Caco-2 (cell line): ENCODE measurements around the gene E2F1. TPM values are rescaled to one million over a fixed set of nuclear protein-coding genes. Genes with fewer than 3 reads are reported as not detected.

Experiments used
- BruUV-seq: library from RNA; stranded (reverse); fragments of 400-500 nt; replicated peaks from 2 replicates; lab custom pipeline; 2021; lab: Mats Ljungman, UMichigan
- CTCF ChIA-PET: fragments of 300-600 bp; sonication (Branson Sonifier 250); formaldehyde crosslinking; loops from one replicate; lab custom pipeline; 2022; ENCODE audit warnings: antibody characterized with exemption; lab: Charles Lee
- POLR2A ChIA-PET: fragments of 300-600 bp; sonication (Branson Sonifier 250); formaldehyde crosslinking; loops from one replicate; lab custom pipeline; 2022; ENCODE audit warnings: antibody characterized with exemption; lab: Charles Lee
- DNase-seq, 2 experiments: peaks; one replicate each; pipeline versions ENCODE4 v3.0.0 to v3.0.0-alpha.2; 2020 to 2022
- H3K27me3 ChIP-seq: replicated peaks from 2 replicates; pipeline ENCODE4 v1.6.0; 2011; ENCODE audit warnings: low read length; ENCODE audit not compliant: control insufficient read depth, insufficient read depth
- H3K36me3 ChIP-seq: 2 replicates; pipeline ENCODE4 v1.5.1; 2011; ENCODE audit warnings: low read length; ENCODE audit not compliant: control insufficient read depth, insufficient read depth
- H3K4me1 ChIP-seq: fragments of 250-450 bp; sonication (Bioruptor Pico); 2 replicates; pipeline ENCODE4 v1.5.1; 2020; ENCODE audit warnings: mild to moderate bottlenecking
- H3K4me3 ChIP-seq: 2 replicates; pipeline ENCODE4 v1.5.1; 2011; ENCODE audit warnings: low read depth, mild to moderate bottlenecking, control low read depth, low read length
- H3K9me3 ChIP-seq: fragments of 250-450 bp; sonication (Bioruptor Pico); 2 replicates; pipeline ENCODE4 v1.5.1; 2020; ENCODE audit warnings: mild to moderate bottlenecking, moderate library complexity
- H3K27ac Mint-ChIP-seq: one replicate; pipeline ENCODE4 v1.8.0; 2022; ENCODE audit warnings: mixed read lengths; ENCODE audit not compliant: unreplicated experiment
- H3K27me3 Mint-ChIP-seq: one replicate; pipeline ENCODE4 v1.8.0; 2022; ENCODE audit warnings: mixed read lengths; ENCODE audit not compliant: insufficient read depth, unreplicated experiment
- H3K36me3 Mint-ChIP-seq: one replicate; pipeline ENCODE4 v1.8.0; 2022; ENCODE audit warnings: mild to moderate bottlenecking, mixed read lengths; ENCODE audit not compliant: insufficient read depth, unreplicated experiment
- H3K4me1 Mint-ChIP-seq: one replicate; pipeline ENCODE4 v1.8.0; 2022; ENCODE audit warnings: low read depth, mixed read lengths; ENCODE audit not compliant: unreplicated experiment
- H3K4me3 Mint-ChIP-seq: one replicate; pipeline ENCODE4 v1.8.0; 2022; ENCODE audit warnings: mild to moderate bottlenecking, moderate library complexity, mixed read lengths; ENCODE audit not compliant: unreplicated experiment
- H3K9me3 Mint-ChIP-seq: one replicate; pipeline ENCODE4 v1.8.0; 2022; ENCODE audit warnings: mixed read lengths; ENCODE audit not compliant: unreplicated experiment
- intact Hi-C: fragments of 100-400 bp; cut with micrococcal nuclease; formaldehyde crosslinking; loops from one replicate; pipeline ENCODE4 v1.10.0; 2022; ENCODE audit not compliant: unreplicated experiment
- total RNA-seq: library from RNA; stranded (reverse); gene quantifications from 2 replicates; pipeline ENCODE4 v1.2.3, GENCODE V29; 2022
- TF ChIP-seq, protein P1 (sequence below), 2 experiments: fragments of 200-600 bp in 1 of 2; IDR thresholded peaks; 1 replicate in 1 of 2; 2 replicates in 1 of 2; pipeline versions ENCODE4 v1.5.1 to v1.8.0; 2011 to 2022; ENCODE audit warnings: antibody characterized with exemption in 1 of 2, control low read depth in 1 of 2, inconsistent platforms in 1 of 2, low read depth in 1 of 2, low read length in 1 of 2, mild to moderate bottlenecking in 1 of 2, moderate library complexity in 1 of 2; ENCODE audit not compliant: insufficient read depth in 1 of 2, severe bottlenecking in 1 of 2, unreplicated experiment in 1 of 2

Gene E2F1
- total RNA-seq, 1 experiment from 2014 or later, result 74.7 TPM

DNA sequence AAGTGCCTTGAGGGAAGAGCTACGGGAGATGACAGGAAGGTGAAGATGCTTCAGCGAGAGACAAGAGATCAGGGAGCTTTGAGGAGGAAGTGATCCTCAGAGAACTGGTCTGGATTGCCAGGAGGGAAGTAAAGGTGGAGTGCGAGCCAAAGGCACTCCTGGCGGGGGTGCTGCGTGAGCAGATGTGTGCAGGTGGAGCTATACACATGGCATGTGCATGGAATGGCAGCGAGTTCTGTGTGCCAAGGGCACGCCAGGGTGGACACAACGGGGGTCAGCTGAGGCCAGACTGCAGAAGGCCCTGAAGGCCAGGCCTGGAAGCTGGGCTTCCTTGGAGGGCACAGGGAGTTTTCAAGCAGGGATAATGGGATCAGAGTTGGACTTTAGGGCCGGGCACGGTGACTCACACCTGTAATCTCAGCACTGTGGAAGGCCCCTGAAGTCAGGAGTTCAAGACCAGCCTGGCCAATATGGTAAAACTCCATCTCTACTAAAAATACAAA, 27.7 kb upstream of the E2F1 start:
- ChIA-PET CTCF (interaction anchor here (0.5 to 0.8 kb wide), 2 partner anchors 13 to 271 kb away, joined by 3 to 4 read pairs; partner anchors contain the start of gene SNTA1), POLR2A (no interaction called here)
- peaks cover 13% of the 10 kb centered on the region for H3K36me3 ChIP-seq
- peaks cover 20% of the 10 kb centered on the region for H3K4me1 Mint-ChIP-seq
- H3K27ac Mint-ChIP-seq, result no peak overlapping the region
- intact Hi-C loops, result no loop called here
- no peaks in the 10 kb centered on the region for H3K36me3 Mint-ChIP-seq
- H3K4me1 ChIP-seq, result peaks cover 11% of the 10 kb centered on the region
- no peak overlapping the region for H3K4me3 Mint-ChIP-seq
- no TSS peak for BruUV-seq
- no peaks in the 10 kb centered on the region for H3K9me3 Mint-ChIP-seq
- TF ChIP-seq, protein P1, sequence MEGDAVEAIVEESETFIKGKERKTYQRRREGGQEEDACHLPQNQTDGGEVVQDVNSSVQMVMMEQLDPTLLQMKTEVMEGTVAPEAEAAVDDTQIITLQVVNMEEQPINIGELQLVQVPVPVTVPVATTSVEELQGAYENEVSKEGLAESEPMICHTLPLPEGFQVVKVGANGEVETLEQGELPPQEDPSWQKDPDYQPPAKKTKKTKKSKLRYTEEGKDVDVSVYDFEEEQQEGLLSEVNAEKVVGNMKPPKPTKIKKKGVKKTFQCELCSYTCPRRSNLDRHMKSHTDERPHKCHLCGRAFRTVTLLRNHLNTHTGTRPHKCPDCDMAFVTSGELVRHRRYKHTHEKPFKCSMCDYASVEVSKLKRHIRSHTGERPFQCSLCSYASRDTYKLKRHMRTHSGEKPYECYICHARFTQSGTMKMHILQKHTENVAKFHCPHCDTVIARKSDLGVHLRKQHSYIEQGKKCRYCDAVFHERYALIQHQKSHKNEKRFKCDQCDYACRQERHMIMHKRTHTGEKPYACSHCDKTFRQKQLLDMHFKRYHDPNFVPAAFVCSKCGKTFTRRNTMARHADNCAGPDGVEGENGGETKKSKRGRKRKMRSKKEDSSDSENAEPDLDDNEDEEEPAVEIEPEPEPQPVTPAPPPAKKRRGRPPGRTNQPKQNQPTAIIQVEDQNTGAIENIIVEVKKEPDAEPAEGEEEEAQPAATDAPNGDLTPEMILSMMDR (IDR thresholded peaks at IDR 0.05; ENCODE audit: insufficient read depth in 1 of 2, low read depth in 1 of 2, low read length in 1 of 2, severe bottlenecking in 1 of 2, unreplicated experiment in 1 of 2), result no peak
- no peaks in the 10 kb centered on the region for H3K9me3 ChIP-seq
- no peaks in the 10 kb centered on the region for H3K27me3 Mint-ChIP-seq
- DNase-seq, result no peak
- no peak overlapping the region for H3K4me3 ChIP-seq
- no peaks in the 10 kb centered on the region for H3K27me3 ChIP-seq

DNA sequence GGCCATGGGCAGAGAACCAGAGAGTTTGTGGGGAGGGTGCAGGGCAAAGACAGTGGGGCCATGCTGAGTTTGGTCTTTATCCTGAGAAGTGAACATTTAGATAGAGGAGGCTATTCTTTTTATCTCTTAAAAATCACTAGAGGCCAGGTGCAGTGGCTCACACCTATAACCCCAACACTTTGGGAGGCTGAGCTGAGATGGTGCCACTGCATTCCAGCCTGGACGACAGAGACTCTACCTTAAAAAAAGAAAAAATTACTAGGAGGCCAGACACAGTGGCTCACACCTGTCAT, 25.2 kb upstream of the E2F1 start:
- no TSS peak for BruUV-seq
- intact Hi-C loops, result no loop called here
- H3K36me3 ChIP-seq, result peaks cover 13% of the 10 kb centered on the region
- H3K4me1 ChIP-seq, result peaks cover 9% of the 10 kb centered on the region
- TF ChIP-seq, protein P1 (IDR thresholded peaks at IDR 0.05; ENCODE audit: insufficient read depth in 1 of 2, low read depth in 1 of 2, low read length in 1 of 2, severe bottlenecking in 1 of 2, unreplicated experiment in 1 of 2), result no peak
- H3K4me3 ChIP-seq, result no peak overlapping the region
- H3K27me3 Mint-ChIP-seq, result no peaks in the 10 kb centered on the region
- ChIA-PET CTCF (no interaction called here), POLR2A (no interaction called here)
- H3K4me3 Mint-ChIP-seq, result no peak overlapping the region
- H3K27me3 ChIP-seq, result no peaks in the 10 kb centered on the region
- H3K4me1 Mint-ChIP-seq, result peaks cover 20% of the 10 kb centered on the region
- DNase-seq, result no peak
- peak overlapping the region; percentile 9 for H3K27ac Mint-ChIP-seq
- H3K36me3 Mint-ChIP-seq, result peaks cover 6% of the 10 kb centered on the region
- H3K9me3 ChIP-seq, result no peaks in the 10 kb centered on the region
- no peaks in the 10 kb centered on the region for H3K9me3 Mint-ChIP-seq

DNA sequence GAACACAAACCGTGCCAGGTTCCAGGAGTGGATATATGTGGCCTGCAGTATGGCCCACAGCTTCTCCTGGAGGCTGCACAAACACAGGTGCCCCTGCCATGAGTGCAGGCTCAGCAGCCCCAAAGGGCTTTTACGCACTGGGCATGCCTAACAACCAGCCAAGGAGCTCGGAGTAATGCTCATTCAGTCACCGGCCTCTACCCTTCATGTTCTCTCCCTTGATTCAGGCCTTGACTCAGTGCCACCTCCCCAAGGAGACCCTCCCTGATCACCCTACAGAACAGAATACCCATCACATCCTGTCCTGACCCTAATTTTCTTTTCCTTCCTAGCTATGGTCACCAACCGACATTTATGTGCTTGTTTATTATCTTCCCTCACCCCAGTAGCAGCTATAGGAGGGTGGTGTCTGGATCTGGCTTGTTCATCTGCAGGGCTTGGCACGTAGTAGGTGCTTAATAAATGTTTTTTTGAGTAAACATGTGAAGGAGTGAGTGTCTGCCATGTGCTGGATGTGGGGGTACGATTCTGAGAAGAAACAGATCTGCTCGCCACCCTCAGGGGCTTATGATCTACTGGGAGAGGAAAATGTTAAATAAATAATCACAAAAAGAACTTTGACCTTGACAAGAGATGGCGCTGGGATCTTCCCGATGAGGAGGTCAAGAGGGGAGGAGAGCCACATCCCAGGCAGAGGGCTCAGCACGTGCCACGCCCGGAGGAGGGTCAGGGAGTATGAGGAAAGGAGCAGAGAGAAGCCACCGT, 24.7 kb upstream of the E2F1 start:
- H3K4me3 Mint-ChIP-seq, result no peak overlapping the region
- no peaks in the 10 kb centered on the region for H3K9me3 ChIP-seq
- H3K27me3 ChIP-seq, result no peaks in the 10 kb centered on the region
- DNase-seq, result no peak
- no peaks in the 10 kb centered on the region for H3K27me3 Mint-ChIP-seq
- POLR2A ChIA-PET, result no interaction called here
- H3K4me3 ChIP-seq, result no peak overlapping the region
- H3K27ac Mint-ChIP-seq, result peak overlapping the region; percentile 9
- peaks cover 20% of the 10 kb centered on the region for H3K4me1 Mint-ChIP-seq
- peaks cover 9% of the 10 kb centered on the region for H3K4me1 ChIP-seq
- H3K36me3 ChIP-seq, result peaks cover 13% of the 10 kb centered on the region
- H3K9me3 Mint-ChIP-seq, result no peaks in the 10 kb centered on the region
- H3K36me3 Mint-ChIP-seq, result peaks cover 6% of the 10 kb centered on the region
- CTCF ChIA-PET, result no interaction called here
- intact Hi-C loops, result no loop called here
- BruUV-seq, result no TSS peak
- TF ChIP-seq, protein P1 (IDR thresholded peaks at IDR 0.05; ENCODE audit: insufficient read depth in 1 of 2, low read depth in 1 of 2, low read length in 1 of 2, severe bottlenecking in 1 of 2, unreplicated experiment in 1 of 2), result no peak
